NT2/D1 (cell line): ENCODE results near the gene AK4.

ENCODE experiments used
- YY1 ChIP-seq: IDR thresholded peaks from 2 replicates; pipeline ENCODE4 v1.6.1; 2011; ENCODE audit not compliant: insufficient read length, insufficient read depth
- ZNF274 ChIP-seq: IDR thresholded peaks from 2 replicates; pipeline ENCODE4 v1.6.1; 2011; ENCODE audit warnings: mild to moderate bottlenecking, low read depth, low read length

GRCh38 chr1:65231718-65232330 is 83.8 kb downstream of the AK4 start:
- TF ChIP-seq YY1 (no peak), ZNF274 (no peak)
